Fibroblast of villous mesenchyme (primary cell): ENCODE measurements around the gene SPTBN4. TPM values are rescaled to one million over a fixed set of nuclear protein-coding genes. Genes with fewer than 3 reads are reported as not detected.
A peak's percentile ranks its signal among the peaks of the same experiment; 100 is the strongest.

Source experiments
- DNase-seq: peaks from one replicate; pipeline ENCODE4 v3.0.0-alpha.2; 2010; ENCODE audit warnings: low read depth
- H3K4me3 ChIP-seq: 2 replicates; pipeline ENCODE4 v1.5.1; 2011; ENCODE audit warnings: low read depth, mild to moderate bottlenecking, low read length
- total RNA-seq: library from RNA; depleted of rRNA; stranded (reverse); fragments of >200 nt; gene quantifications from 2 replicates; pipeline ENCODE4 v1.2.3, GENCODE V29; 2012
- TF ChIP-seq, protein P1 (sequence below): IDR thresholded peaks from 2 replicates; pipeline ENCODE4 v1.5.1; 2012; ENCODE audit warnings: low read depth, mild to moderate bottlenecking, low read length; ENCODE audit not compliant: insufficient read depth

The SPTBN4 gene
- total RNA-seq, 1 donor = 1.3 TPM

DNA sequence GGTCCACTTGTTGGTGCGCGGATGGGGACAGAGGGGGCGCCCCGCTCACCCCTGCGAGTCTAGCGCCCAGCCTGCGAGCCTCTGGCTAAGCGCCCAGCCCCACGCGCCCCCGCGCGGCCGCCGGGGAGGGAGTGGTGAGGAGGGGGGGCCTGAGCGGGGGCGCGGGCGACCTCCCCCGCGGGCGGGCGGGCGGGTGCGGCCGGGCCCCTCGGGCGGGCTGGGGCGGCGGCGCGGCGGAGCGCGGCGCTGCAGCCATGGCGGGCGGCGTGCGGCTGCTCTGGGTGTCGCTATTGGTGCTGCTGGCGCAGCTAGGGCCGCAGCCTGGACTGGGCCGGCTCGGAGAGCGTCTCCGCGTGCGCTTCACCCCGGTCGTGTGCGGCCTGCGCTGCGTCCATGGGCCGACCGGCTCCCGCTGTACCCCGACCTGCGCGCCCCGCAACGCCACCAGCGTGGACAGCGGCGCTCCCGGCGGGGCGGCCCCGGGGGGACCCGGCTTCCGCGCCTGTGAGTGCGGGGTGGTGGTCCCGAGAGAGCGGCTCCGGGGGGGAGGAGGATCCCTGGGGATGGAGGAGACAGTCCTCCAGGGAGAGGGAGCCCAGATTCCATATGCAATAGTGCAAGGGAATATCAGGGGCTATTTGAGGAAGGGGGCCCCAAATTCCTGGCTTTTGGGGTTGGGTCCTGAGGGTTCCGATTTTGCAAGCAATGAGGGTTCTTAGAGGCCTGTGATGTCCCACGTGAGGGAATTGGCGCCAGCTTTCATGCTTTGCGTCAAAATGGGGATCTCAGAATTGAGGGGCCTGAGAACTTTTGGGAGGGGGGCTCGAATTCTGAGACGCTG lies 134.6 kb downstream of the SPTBN4 start, which contains the start of gene LTBP4:
LTBP4 (plus strand) TSS at position 236 of the 841 bp plus-strand sequence; CDS start at position 255, 19 bp downstream.
- H3K4me3 ChIP-seq = peak within 1 kb of the TSS; percentile 55
- DNase-seq = peak; percentile 31
- TF ChIP-seq, protein P1, sequence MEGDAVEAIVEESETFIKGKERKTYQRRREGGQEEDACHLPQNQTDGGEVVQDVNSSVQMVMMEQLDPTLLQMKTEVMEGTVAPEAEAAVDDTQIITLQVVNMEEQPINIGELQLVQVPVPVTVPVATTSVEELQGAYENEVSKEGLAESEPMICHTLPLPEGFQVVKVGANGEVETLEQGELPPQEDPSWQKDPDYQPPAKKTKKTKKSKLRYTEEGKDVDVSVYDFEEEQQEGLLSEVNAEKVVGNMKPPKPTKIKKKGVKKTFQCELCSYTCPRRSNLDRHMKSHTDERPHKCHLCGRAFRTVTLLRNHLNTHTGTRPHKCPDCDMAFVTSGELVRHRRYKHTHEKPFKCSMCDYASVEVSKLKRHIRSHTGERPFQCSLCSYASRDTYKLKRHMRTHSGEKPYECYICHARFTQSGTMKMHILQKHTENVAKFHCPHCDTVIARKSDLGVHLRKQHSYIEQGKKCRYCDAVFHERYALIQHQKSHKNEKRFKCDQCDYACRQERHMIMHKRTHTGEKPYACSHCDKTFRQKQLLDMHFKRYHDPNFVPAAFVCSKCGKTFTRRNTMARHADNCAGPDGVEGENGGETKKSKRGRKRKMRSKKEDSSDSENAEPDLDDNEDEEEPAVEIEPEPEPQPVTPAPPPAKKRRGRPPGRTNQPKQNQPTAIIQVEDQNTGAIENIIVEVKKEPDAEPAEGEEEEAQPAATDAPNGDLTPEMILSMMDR = peak; percentile 2

- TF ChIP-seq, protein P1 = no peak
Measured at GRCh38 chr19:40603071-40603388, 136.2 kb downstream of the SPTBN4 start.

GRCh38 chr19:40603389-40604170 lies 136.8 kb downstream of the SPTBN4 start:
- peak; percentile 97 for DNase-seq
- TF ChIP-seq, protein P1 = no peak
- peak overlapping the region; percentile 55 for H3K4me3 ChIP-seq

More at GRCh38 chr19:40603071-40603388, 136.2 kb downstream of the SPTBN4 start:
- DNase-seq = no peak
- peak overlapping the region; percentile 55 for H3K4me3 ChIP-seq

DNA sequence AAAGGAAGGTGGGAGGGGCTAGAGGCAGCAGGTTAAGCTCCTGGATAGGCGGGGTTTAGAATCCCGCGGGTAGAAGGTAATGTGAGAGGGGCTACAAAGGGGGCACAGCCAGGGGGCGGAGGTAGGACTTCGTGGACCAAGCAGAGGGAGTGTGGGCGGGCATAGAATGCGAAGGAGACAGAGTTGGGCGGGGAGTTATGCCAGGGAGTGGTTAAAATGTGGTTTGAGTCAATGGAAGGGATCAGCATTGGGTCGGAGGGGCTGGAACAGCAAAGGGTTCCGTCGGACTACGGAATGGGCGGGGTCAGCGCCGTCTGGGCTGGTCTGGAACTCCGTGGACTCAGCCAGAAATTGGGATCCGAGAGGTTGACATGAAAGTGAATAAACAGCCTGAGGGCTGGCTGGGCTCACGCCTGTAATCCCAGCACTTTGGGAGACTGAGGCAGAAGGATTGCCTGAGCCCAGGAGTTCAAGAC lies 137.4 kb downstream of the SPTBN4 start:
- TF ChIP-seq, protein P1 = no peak
- no peak for DNase-seq
- peak overlapping the region; percentile 55 for H3K4me3 ChIP-seq

GRCh38 chr19:40604647-40605215 lies 137.9 kb downstream of the SPTBN4 start:
- TF ChIP-seq, protein P1 = no peak
- H3K4me3 ChIP-seq = peak overlapping the region; percentile 53
- DNase-seq = no peak

- H3K4me3 ChIP-seq = peak overlapping the region; percentile 53
- TF ChIP-seq, protein P1 = peak; percentile 24
- DNase-seq = peak; percentile 71
Measured at GRCh38 chr19:40605216-40605971, 138.6 kb downstream of the SPTBN4 start.
